GM18520 (cell line): Measurements from ENCODE around the gene PITPNC1.
"Not testable (repeated sequence)": the region's sequence is repeated elsewhere in the genome, so short reads cannot be mapped to it uniquely, and the experiment has no call there.

Source experiments
- ATAC-seq: cut with Tn5 transposase; IDR thresholded peaks from one replicate; pipeline ENCODE4 v1.9.1; 2021; ENCODE audit not compliant: unreplicated experiment

Gene PITPNC1

DNA sequence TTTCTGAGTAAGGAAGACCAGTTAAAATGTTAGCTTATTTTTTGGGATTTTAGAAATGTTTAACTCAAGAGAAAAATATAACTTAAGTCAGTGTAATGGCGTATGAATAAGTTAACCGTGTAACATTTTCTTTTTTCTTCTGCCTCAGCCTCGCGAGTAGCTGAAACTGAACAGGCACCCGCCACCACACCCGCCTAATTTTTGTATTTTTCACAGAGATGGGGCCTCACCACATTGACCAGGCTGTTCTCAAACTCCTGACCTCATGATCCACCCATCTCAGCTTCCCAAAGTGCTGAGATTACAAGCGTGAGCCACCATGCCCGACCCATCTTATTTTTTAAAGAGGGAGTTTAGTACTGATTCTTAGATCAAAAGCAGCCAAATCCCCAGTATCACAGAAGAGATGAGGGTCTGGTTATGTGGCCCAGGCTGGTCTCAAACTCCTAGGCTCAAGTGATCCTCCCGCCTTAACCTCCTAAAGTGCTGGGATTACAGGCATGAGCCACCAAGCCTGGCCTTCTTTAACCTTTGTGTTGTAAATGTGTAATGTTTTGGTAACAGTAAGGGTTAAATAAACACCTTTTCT is 16.8 kb downstream of the PITPNC1 start:
- ATAC-seq, result no peak

DNA sequence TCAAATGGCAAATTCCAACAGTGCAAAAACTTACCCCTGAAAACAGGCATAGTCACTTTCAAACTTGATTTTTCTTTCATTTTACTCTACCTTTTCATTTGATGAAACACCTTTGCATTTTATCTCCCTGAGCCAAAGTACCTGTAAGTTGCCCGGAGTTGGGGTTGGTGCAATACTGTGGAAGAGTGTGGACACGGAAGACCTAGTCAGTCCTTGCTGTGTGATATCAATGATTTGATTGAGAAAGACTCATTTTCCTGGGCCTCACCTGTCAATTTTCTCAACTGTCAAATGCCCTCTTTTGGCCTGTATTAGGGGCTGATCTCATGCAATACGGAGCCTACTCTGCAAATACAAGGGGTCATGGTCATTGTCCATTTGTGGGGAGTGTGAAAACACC is 22.6 kb downstream of the PITPNC1 start:
- no peak for ATAC-seq

GRCh38 chr17:67400193-67400592 is 23.1 kb downstream of the PITPNC1 start:
- ATAC-seq, result no peak

DNA sequence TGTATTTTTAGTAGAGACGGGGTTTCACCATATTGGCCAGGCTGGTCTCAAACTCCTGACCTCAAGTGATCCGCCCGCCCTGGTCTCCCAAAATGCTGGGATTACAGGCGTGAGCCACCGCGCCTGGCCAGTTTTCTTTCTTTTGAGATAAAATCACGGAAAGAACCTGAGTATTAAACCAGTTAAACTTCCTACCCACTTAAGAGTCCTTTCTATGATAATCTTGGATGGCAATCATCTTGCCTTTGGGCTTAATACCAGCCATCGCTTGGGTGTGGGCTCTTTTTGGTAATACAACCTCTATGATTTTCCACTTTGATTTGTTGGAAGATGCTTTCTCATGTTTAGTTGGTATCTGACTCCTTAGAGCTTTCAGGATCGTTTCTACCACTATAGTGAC is 24.0 kb downstream of the PITPNC1 start:
- no peak for ATAC-seq

DNA sequence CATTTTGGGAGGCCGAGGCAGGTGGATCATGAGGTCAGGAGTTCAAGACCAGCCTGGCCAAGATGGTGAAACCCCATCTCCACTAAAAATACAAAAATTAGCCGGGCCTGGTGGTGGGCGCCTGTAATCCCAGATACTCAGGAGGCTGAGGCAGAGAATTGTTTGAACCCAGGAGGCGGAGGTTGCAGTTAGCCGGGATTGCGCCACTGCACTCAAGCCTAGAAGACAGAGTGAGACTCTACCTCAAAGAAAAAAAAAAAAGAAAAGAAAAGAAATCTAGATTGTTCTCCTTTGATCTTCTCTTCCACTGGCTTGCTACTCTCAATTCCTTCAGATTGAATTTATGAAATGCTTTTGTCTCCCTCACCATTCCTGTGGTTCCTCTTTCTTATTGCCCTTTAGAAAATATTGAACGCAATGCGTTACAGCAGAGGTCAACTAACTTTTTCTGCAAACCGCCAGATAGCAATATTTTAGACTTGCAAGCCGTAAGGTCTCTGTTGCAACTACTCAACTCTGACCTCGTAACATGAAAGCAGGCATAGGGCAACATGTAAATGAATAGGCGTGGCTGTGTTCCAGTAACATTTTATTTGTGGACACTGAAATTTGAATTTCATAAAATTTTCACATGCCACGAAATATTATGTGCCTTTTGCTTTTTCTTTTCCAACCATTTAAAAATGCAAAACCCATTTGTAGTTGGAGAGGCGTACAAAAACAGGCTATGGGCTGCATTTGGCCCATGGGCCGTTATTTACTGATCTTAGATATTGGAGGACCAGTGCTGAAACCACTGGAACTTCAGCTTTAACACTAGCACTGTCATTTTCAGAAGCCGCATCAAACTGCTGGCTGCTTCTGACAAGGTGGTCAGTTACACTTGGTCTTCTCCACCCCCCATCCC is 24.8 kb downstream of the PITPNC1 start:
- ATAC-seq, result no peak

DNA sequence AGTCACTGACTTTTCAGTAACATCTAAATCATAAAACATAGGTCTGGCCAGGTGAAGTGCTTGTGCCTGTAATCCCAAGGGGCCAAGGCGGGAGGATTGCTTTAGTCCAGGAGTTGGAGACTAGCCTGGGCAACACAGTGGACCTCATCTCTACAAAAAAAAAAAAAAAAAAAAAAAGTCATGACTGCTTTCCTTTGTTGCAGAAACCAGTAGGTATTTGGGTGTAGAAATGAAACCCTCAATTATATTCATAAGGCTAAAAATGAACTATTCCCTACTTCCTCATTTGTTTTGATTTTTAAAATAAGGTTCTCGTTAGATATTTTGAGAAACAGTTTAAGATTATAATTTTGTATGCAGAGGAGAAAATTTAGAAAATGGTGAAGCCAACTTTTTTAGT is 26.0 kb downstream of the PITPNC1 start:
- ATAC-seq, result no peak

- no peak for ATAC-seq
Measured at GRCh38 chr17:67403483-67403882, 26.4 kb downstream of the PITPNC1 start.

DNA sequence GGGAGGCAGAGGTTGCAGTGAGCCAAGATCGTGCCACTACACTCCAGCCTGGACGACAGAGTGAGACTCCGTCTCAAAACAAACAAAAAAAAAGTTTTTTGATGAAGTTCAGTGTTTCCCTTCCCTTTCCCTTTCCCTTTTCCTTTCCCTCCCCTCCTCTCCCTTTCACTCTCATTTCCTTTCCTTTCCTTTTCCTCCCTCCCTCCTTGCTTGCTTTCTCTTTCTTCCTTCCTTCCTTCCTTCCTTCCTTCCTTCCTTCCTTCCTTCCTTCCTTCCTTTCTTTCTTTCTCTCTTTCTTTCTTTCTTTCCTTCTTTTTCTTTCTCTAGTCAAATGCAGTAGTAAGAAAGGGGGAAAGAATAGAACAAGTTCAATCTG is 31.4 kb downstream of the PITPNC1 start:
- ATAC-seq, result not testable (repeated sequence)

DNA sequence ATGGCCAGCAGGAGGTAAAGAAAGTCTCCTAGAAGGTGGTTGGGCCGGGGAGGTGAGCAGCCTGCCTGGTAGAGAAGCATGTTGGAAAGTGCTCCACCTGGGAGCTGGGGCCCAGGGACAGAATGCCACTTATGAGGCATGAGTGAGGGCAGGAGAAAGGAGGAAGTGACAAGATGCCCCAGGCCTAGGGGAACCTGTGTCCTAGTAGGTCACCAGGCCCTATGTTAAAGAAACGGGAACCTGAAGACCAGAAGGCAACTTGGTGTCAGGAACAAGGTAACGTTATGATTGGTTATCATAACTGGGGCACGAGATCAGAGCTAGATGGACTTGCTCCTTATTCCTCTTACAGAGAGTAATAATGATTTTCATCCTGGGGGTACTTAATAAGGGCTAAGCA is 34.3 kb downstream of the PITPNC1 start:
- ATAC-seq, result no peak

- no peak for ATAC-seq
Measured at GRCh38 chr17:67412032-67412431, 35.0 kb downstream of the PITPNC1 start.

DNA sequence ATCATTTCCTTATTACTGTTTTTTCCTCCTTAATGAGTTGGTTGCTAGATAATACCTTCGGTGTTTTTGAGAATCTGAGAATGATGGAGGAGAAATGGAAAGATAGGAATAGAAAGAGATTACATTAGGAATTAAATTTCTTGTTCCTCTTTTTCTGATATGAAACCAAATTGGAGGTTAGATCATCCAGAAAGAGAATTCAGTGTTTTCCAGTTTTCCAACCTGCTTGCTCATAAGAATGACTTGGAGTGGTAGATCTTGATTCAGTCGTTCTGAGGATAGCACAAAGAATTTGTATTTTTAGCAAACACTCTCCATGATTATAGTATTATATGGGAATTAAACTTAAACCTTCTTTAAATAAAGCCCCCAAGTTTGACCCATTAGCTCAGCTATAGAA is 35.9 kb downstream of the PITPNC1 start:
- no peak for ATAC-seq

DNA sequence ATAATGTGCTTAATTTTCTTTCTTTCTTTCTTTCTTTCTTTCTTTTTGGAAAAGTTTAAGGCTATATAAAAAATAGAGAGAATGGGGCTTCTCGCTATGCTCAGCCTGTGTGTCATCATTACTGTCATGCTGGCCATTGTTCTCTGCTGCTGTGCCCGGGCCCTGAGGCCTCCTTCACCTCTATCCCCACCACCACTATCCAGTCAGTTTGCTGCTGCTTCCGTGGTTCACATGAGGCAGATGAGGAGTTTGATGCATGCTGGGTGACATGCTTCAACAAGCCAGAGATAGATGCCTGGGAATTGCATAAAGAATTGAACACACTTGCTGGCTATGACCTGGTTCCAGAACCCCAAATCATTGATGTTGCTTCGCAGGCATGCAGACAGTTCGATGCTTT is 36.3 kb downstream of the PITPNC1 start:
- no peak for ATAC-seq

GRCh38 chr17:67414130-67414529 is 37.0 kb downstream of the PITPNC1 start:
- no peak for ATAC-seq

GRCh38 chr17:67414559-67414958 is 37.5 kb downstream of the PITPNC1 start:
- ATAC-seq, result no peak

- no peak for ATAC-seq
Measured at GRCh38 chr17:67415291-67415690, 38.2 kb downstream of the PITPNC1 start.

GRCh38 chr17:67417507-67417906 is 40.4 kb downstream of the PITPNC1 start:
- no peak for ATAC-seq

GRCh38 chr17:67420994-67421393 is 43.9 kb downstream of the PITPNC1 start:
- no peak for ATAC-seq

- no peak for ATAC-seq
Measured at GRCh38 chr17:67421869-67422273, 44.8 kb downstream of the PITPNC1 start.

GRCh38 chr17:67422296-67422695 is 45.2 kb downstream of the PITPNC1 start:
- ATAC-seq, result not testable (repeated sequence)

DNA sequence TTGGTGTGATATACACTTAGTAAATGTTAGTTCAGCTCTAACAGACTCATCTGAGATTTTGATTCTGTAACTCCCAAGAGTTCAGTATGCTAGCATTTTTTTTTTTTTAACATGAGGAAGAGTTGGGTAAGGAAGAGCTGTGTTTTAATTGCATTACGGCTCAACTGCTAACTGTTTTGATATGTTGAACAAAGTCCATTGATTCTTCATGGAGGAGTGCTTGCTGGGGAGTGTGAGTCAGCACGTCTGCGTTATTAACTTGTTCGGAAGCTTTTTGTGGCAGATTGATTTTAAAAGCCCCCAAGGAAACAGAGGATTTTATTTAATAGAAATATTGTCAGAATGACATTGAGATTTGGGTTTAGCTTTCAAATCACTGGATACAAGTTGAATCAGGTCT is 45.8 kb downstream of the PITPNC1 start:
- ATAC-seq, result no peak

GRCh38 chr17:67425571-67426160 is 48.6 kb downstream of the PITPNC1 start:
- no peak for ATAC-seq

GRCh38 chr17:67427424-67427823 is 50.3 kb downstream of the PITPNC1 start:
- ATAC-seq, result no peak
